ENCODE measurements around the gene CILP2.
A peak's percentile ranks its signal among the peaks of the same experiment; 100 is the strongest.

The CILP2 gene

GRCh38 chr19:19517235-19517619 is 20.8 kb upstream of the CILP2 start:
- Histone ChIP-seq H3K9me3 (ENCODE audit: control insufficient read depth, insufficient read depth, low read length) (no peaks in the 10 kb centered on the region), H3K36me3 (ENCODE audit: control insufficient read depth, low read length) (peaks cover 28% of the 10 kb centered on the region), H3K4me2 (ENCODE audit: low read length) (peak overlapping the region; percentile 91), H4K20me1 (ENCODE audit: control insufficient read depth, insufficient read depth, low read depth, low read length) (no peaks in the 10 kb centered on the region), H3K27ac (ENCODE audit: low read depth, low read length) (no peak overlapping the region), H3K4me3 (ENCODE audit: low read length) (peak overlapping the region; percentile 90), H3K4me1 (ENCODE audit: control insufficient read depth, low read length) (peaks cover 31% of the 10 kb centered on the region), H3K9me2 (replicated peaks; ENCODE audit: control insufficient read depth, low read length) (no peaks in the 10 kb centered on the region), H3F3A (ENCODE audit: control insufficient read depth, insufficient read depth) (no peaks in the 10 kb centered on the region; the same call in 1 of the 2 replicates), H3K79me2 (ENCODE audit: control insufficient read depth, low read length) (peaks cover 70% of the 10 kb centered on the region), H3K27me3 (ENCODE audit: control insufficient read depth, low read length) (no peaks in the 10 kb centered on the region)
- no peak for TF ChIP-seq CTCF (IDR thresholded peaks at IDR 0.05; ENCODE audit: low read depth, low read length, poor library complexity, severe bottlenecking)
- no peak for TF ChIP-seq EZH2phosphoT487 (IDR thresholded peaks at IDR 0.05; ENCODE audit: borderline replicate concordance, low read length)

GRCh38 chr19:19520989-19521388 is 17.1 kb upstream of the CILP2 start:
- Histone ChIP-seq H3F3A (ENCODE audit: control insufficient read depth, insufficient read depth) (peaks cover 5% of the 10 kb centered on the region), H3K4me3 (ENCODE audit: low read length) (no peak overlapping the region), H3K4me1 (ENCODE audit: control insufficient read depth, low read length) (peaks cover 62% of the 10 kb centered on the region), H3K9me2 (replicated peaks; ENCODE audit: control insufficient read depth, low read length) (no peaks in the 10 kb centered on the region), H3K9me3 (ENCODE audit: control insufficient read depth, insufficient read depth, low read length) (no peaks in the 10 kb centered on the region), H3K27ac (ENCODE audit: low read depth, low read length) (no peak overlapping the region), H3K4me2 (ENCODE audit: low read length) (no peak overlapping the region), H3K36me3 (ENCODE audit: control insufficient read depth, low read length) (peaks cover 59% of the 10 kb centered on the region), H3K27me3 (ENCODE audit: control insufficient read depth, low read length) (no peaks in the 10 kb centered on the region), H4K20me1 (ENCODE audit: control insufficient read depth, insufficient read depth, low read depth, low read length) (no peaks in the 10 kb centered on the region), H3K79me2 (ENCODE audit: control insufficient read depth, low read length) (peaks cover 100% of the 10 kb centered on the region)
- no peak for TF ChIP-seq CTCF (IDR thresholded peaks at IDR 0.05; ENCODE audit: low read depth, low read length, poor library complexity, severe bottlenecking)

GRCh38 chr19:19523177-19523576 is 14.9 kb upstream of the CILP2 start:
- TF ChIP-seq CTCF (IDR thresholded peaks at IDR 0.05; ENCODE audit: low read depth, low read length, poor library complexity, severe bottlenecking) (no peak), EZH2phosphoT487 (IDR thresholded peaks at IDR 0.05; ENCODE audit: borderline replicate concordance, low read length) (no peak)
- peaks cover 84% of the 10 kb centered on the region for H3K79me2 ChIP-seq (ENCODE audit: control insufficient read depth, low read length)
- no peaks in the 10 kb centered on the region for H3K27me3 ChIP-seq (ENCODE audit: control insufficient read depth, low read length)
- no peaks in the 10 kb centered on the region for H3K9me3 ChIP-seq (ENCODE audit: control insufficient read depth, insufficient read depth, low read length)
- H3K4me1 ChIP-seq (ENCODE audit: control insufficient read depth, low read length): peaks cover 65% of the 10 kb centered on the region
- H4K20me1 ChIP-seq (ENCODE audit: control insufficient read depth, insufficient read depth, low read depth, low read length): no peaks in the 10 kb centered on the region
- H3F3A ChIP-seq (ENCODE audit: control insufficient read depth, insufficient read depth): peaks cover 8% of the 10 kb centered on the region
- H3K27ac ChIP-seq (ENCODE audit: low read depth, low read length): peak overlapping the region; percentile 82
- H3K4me2 ChIP-seq (ENCODE audit: low read length): peak overlapping the region; percentile 99
- no peaks in the 10 kb centered on the region for H3K9me2 ChIP-seq (replicated peaks; ENCODE audit: control insufficient read depth, low read length)
- peak overlapping the region; percentile 73 for H3K4me3 ChIP-seq (ENCODE audit: low read length)
- H3K36me3 ChIP-seq (ENCODE audit: control insufficient read depth, low read length): peaks cover 69% of the 10 kb centered on the region

- Histone ChIP-seq H3K79me2 (ENCODE audit: control insufficient read depth, low read length) (peaks cover 75% of the 10 kb centered on the region), H3K9me2 (replicated peaks; ENCODE audit: control insufficient read depth, low read length) (no peaks in the 10 kb centered on the region), H3K27ac (ENCODE audit: low read depth, low read length) (peak overlapping the region; percentile 82), H3K9me3 (ENCODE audit: control insufficient read depth, insufficient read depth, low read length) (no peaks in the 10 kb centered on the region), H3K4me2 (ENCODE audit: low read length) (peak overlapping the region; percentile 99), H3K36me3 (ENCODE audit: control insufficient read depth, low read length) (peaks cover 72% of the 10 kb centered on the region), H3K4me1 (ENCODE audit: control insufficient read depth, low read length) (peaks cover 64% of the 10 kb centered on the region), H4K20me1 (ENCODE audit: control insufficient read depth, insufficient read depth, low read depth, low read length) (no peaks in the 10 kb centered on the region), H3K27me3 (ENCODE audit: control insufficient read depth, low read length) (no peaks in the 10 kb centered on the region), H3K4me3 (ENCODE audit: low read length) (peak overlapping the region; percentile 73), H3F3A (ENCODE audit: control insufficient read depth, insufficient read depth) (peaks cover 8% of the 10 kb centered on the region)
- peak; percentile 15 for TF ChIP-seq CTCF (IDR thresholded peaks at IDR 0.05; ENCODE audit: low read depth, low read length, poor library complexity, severe bottlenecking)
- TF ChIP-seq EZH2phosphoT487 (IDR thresholded peaks at IDR 0.05; ENCODE audit: borderline replicate concordance, low read length): no peak
Observed at GRCh38 chr19:19524053-19524452, 14.0 kb upstream of the CILP2 start.

Data from DOHH2 (cell line).